Measurements from ENCODE around the gene OR6A2. TPM values are rescaled to one million over a fixed set of nuclear protein-coding genes. Genes with fewer than 3 reads are reported as not detected.

The OR6A2 gene
- not detected for total RNA-seq

GRCh38 chr11:6799402-6799801 is at the start of gene OR6A2:
Gene OR6A2 (minus strand): TSS chr11:6799689. CDS start chr11:6795708, 3,981 bp downstream.

DNA sequence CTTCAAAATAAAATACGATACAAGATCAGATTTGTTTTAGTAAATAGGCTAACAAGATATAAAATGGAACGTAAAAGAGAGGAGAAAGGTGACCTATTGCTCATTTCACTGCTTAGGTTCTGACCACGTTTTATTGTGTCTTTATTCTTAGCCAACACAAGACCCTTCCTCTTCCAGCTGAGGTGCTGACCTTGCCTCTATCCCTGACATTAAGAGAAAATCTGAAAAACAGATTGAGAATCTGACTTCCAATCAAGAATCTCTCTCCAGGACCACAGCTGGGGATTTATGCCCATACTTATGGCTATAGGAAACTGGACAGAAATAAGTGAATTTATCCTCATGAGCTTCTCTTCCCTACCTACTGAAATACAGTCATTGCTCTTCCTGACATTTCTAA is 45.9 kb upstream of the OR6A2 start, which contains the start of gene OR10A5:
TSS of gene OR10A5 (plus strand) at position 301 of the 400 bp plus-strand sequence. CDS start at position 301, 0 bp downstream.

GRCh38 chr11:6782720-6783119 is 16.8 kb downstream of the OR6A2 start, which contains the start of gene OR2AG1:
Gene OR2AG1 (plus strand): TSS chr11:6783020. CDS start chr11:6785038, 2,018 bp downstream.

DNA sequence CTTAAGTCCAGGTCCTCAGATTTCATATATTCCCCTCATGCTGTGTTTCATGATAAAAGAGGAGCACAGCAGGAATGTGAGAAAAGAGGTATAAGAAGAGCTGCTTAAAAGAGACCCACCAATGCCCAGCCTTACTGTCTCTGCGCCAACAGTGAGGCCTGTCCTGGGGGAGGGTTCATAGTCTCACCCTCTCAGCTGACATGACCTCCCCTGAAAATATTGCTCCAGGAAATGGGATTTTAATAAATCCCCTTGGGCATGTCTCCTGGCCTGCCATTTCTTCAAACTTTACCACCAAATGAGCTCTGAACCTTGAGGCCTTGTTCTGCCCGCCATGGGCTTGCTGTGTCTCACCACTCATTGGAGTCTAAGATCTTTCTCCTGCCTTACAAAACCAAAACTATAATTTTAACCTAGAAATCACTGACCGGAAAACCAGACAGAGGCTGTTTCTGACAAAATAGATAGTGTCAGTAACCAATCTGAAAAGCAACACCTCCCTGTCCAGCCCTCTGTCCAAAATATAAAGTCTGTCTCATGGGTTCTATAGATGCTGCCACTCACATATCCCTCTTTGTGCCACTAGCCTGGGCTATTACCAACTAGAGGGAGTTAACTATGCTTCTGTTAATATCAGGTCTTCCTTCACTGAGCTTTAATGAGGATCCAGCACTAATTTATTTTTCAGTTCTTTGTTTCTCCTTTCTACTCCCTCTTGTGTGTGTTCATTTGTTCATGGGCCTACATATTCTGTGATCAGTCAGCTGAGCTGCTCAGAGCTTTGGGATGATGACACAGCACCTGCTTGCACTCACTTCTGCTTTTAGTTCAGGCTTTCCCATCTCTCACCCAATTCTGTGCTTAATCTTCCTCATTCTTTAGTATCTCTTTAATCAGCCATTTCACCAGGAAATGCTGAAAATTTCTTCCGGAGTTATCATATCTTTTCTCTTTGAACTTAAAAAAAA is 27.3 kb downstream of the OR6A2 start, which contains the start of gene OR2AG2:
TSS of gene OR2AG2 (minus strand) at position 51 of the 968 bp plus-strand sequence. CDS start 3,019 bp downstream, outside the sequence.

Other genes starting within 250 kb of the OR6A2 start
- gene RRP8, start 196.1 kb downstream of the OR6A2 start, total RNA-seq: 10 to 100 TPM; 27.1 to 32.8 TPM
- 100 to 1,000 TPM; 151 to 155 TPM for gene ILK, start 195.9 kb downstream of the OR6A2 start, total RNA-seq
- 100 to 1,000 TPM; 143 to 148 TPM for gene TAF10, start 187.5 kb downstream of the OR6A2 start, total RNA-seq
- gene TPP1, start 180.3 kb downstream of the OR6A2 start, total RNA-seq: 100 to 1,000 TPM in 1 of 2 experiments, 10 to 100 TPM in 1; 99.0 to 101 TPM
- under 1 TPM; 0.36 to 0.38 TPM for gene DCHS1, start 143.9 kb downstream of the OR6A2 start, total RNA-seq
- gene MRPL17, start 116.3 kb downstream of the OR6A2 start, total RNA-seq: 10 to 100 TPM; 36.1 to 38.8 TPM
- gene OR2AG2, start 27.7 kb downstream of the OR6A2 start, total RNA-seq: not detected
- not detected for gene OR2AG1, start 16.7 kb downstream of the OR6A2 start, total RNA-seq
- not detected for gene OR10A5, start 46.0 kb upstream of the OR6A2 start, total RNA-seq
- not detected for gene OR10A2, start 63.4 kb upstream of the OR6A2 start, total RNA-seq
- not detected for gene OR10A4, start 76.9 kb upstream of the OR6A2 start, total RNA-seq
- not detected for gene OR2D2, start 92.8 kb upstream of the OR6A2 start, total RNA-seq
- not detected for gene OR2D3, start 121.3 kb upstream of the OR6A2 start, total RNA-seq
- under 1 TPM; 0.63 to 0.91 TPM for gene ZNF215, start 126.7 kb upstream of the OR6A2 start, total RNA-seq
- gene ZNF214, start 220.7 kb upstream of the OR6A2 start, total RNA-seq: not detected
- under 1 TPM in 1 of 2 experiments, not detected in 1; 0.05 TPM for gene NLRP14, start 220.8 kb upstream of the OR6A2 start, total RNA-seq

Data from activated naive CD4-positive, alpha-beta T cell treated with anti-CD3 and anti-CD28 coated beads, Interleukin-2, amount 10 ng/mL, durations not matched to agents 5 hours and 36 hours (primary cell).